Measurements from ENCODE around the gene TRIP11.
A peak's percentile ranks its signal among the peaks of the same experiment; 100 is the strongest.
"Not testable (repeated sequence)": the region's sequence is repeated elsewhere in the genome, so short reads cannot be mapped to it uniquely, and the experiment has no call there.

Gene TRIP11

GRCh38 chr14:92039719-92040430 lies at the start of gene TRIP11:
Gene TRIP11 (minus strand): TSS chr14:92040059. CDS start chr14:92039685, 374 bp downstream.
- DNase-seq (ENCODE audit: low read depth in 2 of 2) = peak; percentile 88 to 92

GRCh38 chr14:92088494-92088893 lies 48.6 kb upstream of the TRIP11 start:
- DNase-seq (ENCODE audit: low read depth in 2 of 2) = no peak

GRCh38 chr14:92074555-92074954 lies 34.7 kb upstream of the TRIP11 start:
- DNase-seq (ENCODE audit: low read depth in 2 of 2) = no peak

GRCh38 chr14:92058006-92058917 lies 18.4 kb upstream of the TRIP11 start:
- no peak for DNase-seq (ENCODE audit: low read depth in 2 of 2)

GRCh38 chr14:92049781-92050180 lies 9.9 kb upstream of the TRIP11 start:
- no peak for DNase-seq (ENCODE audit: low read depth in 2 of 2)

- not testable (repeated sequence) for DNase-seq (ENCODE audit: low read depth in 2 of 2)
Observed at GRCh38 chr14:92049221-92049620, 9.4 kb upstream of the TRIP11 start.

- not testable (repeated sequence) for DNase-seq (ENCODE audit: low read depth in 2 of 2)
Observed at GRCh38 chr14:92045904-92046303, 6.0 kb upstream of the TRIP11 start.

GRCh38 chr14:92041766-92042165 lies 1.9 kb upstream of the TRIP11 start:
- not testable (repeated sequence) for DNase-seq (ENCODE audit: low read depth in 2 of 2)

- no peak for DNase-seq (ENCODE audit: low read depth in 2 of 2)
Observed at GRCh38 chr14:92041203-92041602, 1.3 kb upstream of the TRIP11 start.

- no peak for DNase-seq (ENCODE audit: low read depth in 2 of 2)
Observed at GRCh38 chr14:92040431-92041051, 682 bp upstream of the TRIP11 start.

- no peak for DNase-seq (ENCODE audit: low read depth in 2 of 2)
Observed at GRCh38 chr14:92039063-92039718, 668 bp downstream of the TRIP11 start.

- DNase-seq (ENCODE audit: low read depth in 2 of 2) = no peak
Observed at GRCh38 chr14:92037989-92038388, 1.9 kb downstream of the TRIP11 start.

- DNase-seq (ENCODE audit: low read depth in 2 of 2) = no peak
Observed at GRCh38 chr14:92035890-92036289, 4.0 kb downstream of the TRIP11 start.

- no peak for DNase-seq (ENCODE audit: low read depth in 2 of 2)
Observed at GRCh38 chr14:92033906-92034687, 5.8 kb downstream of the TRIP11 start.

- no peak for DNase-seq (ENCODE audit: low read depth in 2 of 2)
Observed at GRCh38 chr14:92033433-92033832, 6.4 kb downstream of the TRIP11 start.

- DNase-seq (ENCODE audit: low read depth in 2 of 2) = no peak
Observed at GRCh38 chr14:92026548-92027190, 13.2 kb downstream of the TRIP11 start.

GRCh38 chr14:92022036-92022435 lies 17.8 kb downstream of the TRIP11 start:
- no peak for DNase-seq (ENCODE audit: low read depth in 2 of 2)

GRCh38 chr14:92021523-92021922 lies 18.3 kb downstream of the TRIP11 start:
- DNase-seq (ENCODE audit: low read depth in 2 of 2) = no peak

GRCh38 chr14:92014040-92014439 lies 25.8 kb downstream of the TRIP11 start:
- no peak for DNase-seq (ENCODE audit: low read depth in 2 of 2)

- no peak for DNase-seq (ENCODE audit: low read depth in 2 of 2)
Observed at GRCh38 chr14:92012121-92012748, 27.6 kb downstream of the TRIP11 start.
